ENCODE measurements around the gene PLG. TPM values are rescaled to one million over a fixed set of nuclear protein-coding genes. Genes with fewer than 3 reads are reported as not detected.
"Not testable (repeated sequence)": the region's sequence is repeated elsewhere in the genome, so short reads cannot be mapped to it uniquely, and the experiment has no call there.

PLG gene
- total and polyA plus RNA-seq, 2 of the 4 experiments (the other 2 are of a cell fraction) = not detected

GRCh38 chr6:160801418-160801817 is 99.4 kb downstream of the PLG start:
- Histone ChIP-seq H2AK9ac (replicated peaks; ENCODE audit: low read depth, low read length, poor library complexity) (no peak overlapping the region), H3K27ac (ENCODE audit: insufficient read depth, low read length) (no peak overlapping the region), H2AK5ac (ENCODE audit: low read depth, low read length) (no peak overlapping the region), H3K27me3 (ENCODE audit: control insufficient read depth, insufficient read depth, low read length) (no peaks in the 10 kb centered on the region), H3K4me3 (ENCODE audit: insufficient read depth, low read depth, low read length) (no peak overlapping the region), H2BK20ac (ENCODE audit: low read depth, low read length) (no peak overlapping the region), H3K9ac (ENCODE audit: low read depth, low read length) (no peak overlapping the region), H4K5ac (ENCODE audit: low read depth, low read length) (no peak overlapping the region), H3K4me1 (ENCODE audit: control insufficient read depth, insufficient read depth, low read length) (no peaks in the 10 kb centered on the region), H3K9me1 (ENCODE audit: insufficient read depth, low read length) (no peaks in the 10 kb centered on the region), H2BK15ac (ENCODE audit: low read depth, low read length) (no peak overlapping the region), H3K14ac (replicated peaks; ENCODE audit: low read depth, low read length) (no peak overlapping the region), H3K4me2 (ENCODE audit: low read depth, low read length) (no peak overlapping the region), H4K91ac (ENCODE audit: insufficient read depth, low read depth, low read length) (no peak overlapping the region), H2BK120ac (ENCODE audit: low read depth, low read length) (no peak overlapping the region), H3K79me1 (ENCODE audit: low read depth in 1 of 2, low read length in 2 of 2) (no peaks in the 10 kb centered on the region), H3K36me3 (ENCODE audit: control insufficient read depth, insufficient read depth, low read length) (no peaks in the 10 kb centered on the region), H4K20me1 (ENCODE audit: insufficient read depth, low read length) (no peaks in the 10 kb centered on the region), H3K18ac (ENCODE audit: low read depth, low read length) (no peak overlapping the region), H3K4ac (ENCODE audit: low read depth, low read length) (no peak overlapping the region), H2BK5ac (ENCODE audit: low read depth, low read length, poor library complexity, severe bottlenecking) (no peak overlapping the region), H3K9me3 (ENCODE audit: control insufficient read depth, insufficient read depth, low read length) (peaks cover 4% of the 10 kb centered on the region), H4K8ac (ENCODE audit: low read depth in 2 of 2, low read length in 2 of 2) (no peak overlapping the region), H3K56ac (ENCODE audit: extremely low read depth, insufficient read depth, low read length) (no peak overlapping the region), H2AFZ (replicated peaks; ENCODE audit: low read length, poor library complexity) (no peak overlapping the region), H3K23ac (ENCODE audit: low read depth, low read length) (no peak overlapping the region)
- WGBS, 2 experiments (ENCODE audit: extremely low coverage in 2 of 2, insufficient read length in 1 of 2) = no CpG with 5 or more reads among the region's 1 CpG
- TF ChIP-seq MXI1 (IDR thresholded peaks at IDR 0.05; ENCODE audit: borderline replicate concordance, low read depth, low read length) (no peak), MAFK (IDR thresholded peaks at IDR 0.05; ENCODE audit: low read depth, low read length) (no peak), CEBPB (IDR thresholded peaks at IDR 0.05; ENCODE audit: low read depth, low read length) (no peak), CHD1 (IDR thresholded peaks at IDR 0.05; ENCODE audit: low read depth, low read length) (no peak), BHLHE40 (IDR thresholded peaks at IDR 0.05; ENCODE audit: low read depth, low read length) (no peak), POLR2A (IDR thresholded peaks at IDR 0.05; ENCODE audit: low read depth, low read length) (no peak), RAD21 (IDR thresholded peaks at IDR 0.05; ENCODE audit: low read length) (no peak), RFX5 (IDR thresholded peaks at IDR 0.05; ENCODE audit: low read depth, low read length) (no peak)
- POLR2A ChIA-PET (ENCODE audit: unreplicated experiment) = no interaction called here
- no TSS peak for BruUV-seq (replicated peaks)
- no peak for DNase-seq
- CTCF ChIA-PET = no interaction called here
- no peak for ATAC-seq (ENCODE audit: low read depth)
- dilution Hi-C loops (cut with HindIII; ENCODE audit: low sequenced_read_pairs, unreplicated experiment) = no loop called here
- in situ Hi-C loops (cut with MboI; ENCODE audit: low sequenced_read_pairs) = no loop called here
- intact Hi-C loops (cut with micrococcal nuclease) = no loop called here

GRCh38 chr6:160802049-160802448 is 100.0 kb downstream of the PLG start:
- H3K9me3 ChIP-seq (ENCODE audit: control insufficient read depth, insufficient read depth, low read length); in situ Hi-C loops (cut with MboI; ENCODE audit: low sequenced_read_pairs); H3K79me1 ChIP-seq (ENCODE audit: low read depth in 1 of 2, low read length in 2 of 2); H3K9ac ChIP-seq (ENCODE audit: low read depth, low read length); H3K4me3 ChIP-seq (ENCODE audit: insufficient read depth, low read depth, low read length); BruUV-seq (replicated peaks); H2BK15ac ChIP-seq (ENCODE audit: low read depth, low read length); H3K4me2 ChIP-seq (ENCODE audit: low read depth, low read length); H2BK120ac ChIP-seq (ENCODE audit: low read depth, low read length); H4K5ac ChIP-seq (ENCODE audit: low read depth, low read length); ATAC-seq (ENCODE audit: low read depth); DNase-seq; H2AK5ac ChIP-seq (ENCODE audit: low read depth, low read length); H4K8ac ChIP-seq (ENCODE audit: low read depth in 2 of 2, low read length in 2 of 2); H4K91ac ChIP-seq (ENCODE audit: insufficient read depth, low read depth, low read length); H3K23ac ChIP-seq (ENCODE audit: low read depth, low read length); H2AK9ac ChIP-seq (replicated peaks; ENCODE audit: low read depth, low read length, poor library complexity); H3K56ac ChIP-seq (ENCODE audit: extremely low read depth, insufficient read depth, low read length); dilution Hi-C loops (cut with HindIII; ENCODE audit: low sequenced_read_pairs, unreplicated experiment); H2AFZ ChIP-seq (replicated peaks; ENCODE audit: low read length, poor library complexity); H3K14ac ChIP-seq (replicated peaks; ENCODE audit: low read depth, low read length); H2BK5ac ChIP-seq (ENCODE audit: low read depth, low read length, poor library complexity, severe bottlenecking); POLR2A ChIA-PET (ENCODE audit: unreplicated experiment); H3K27me3 ChIP-seq (ENCODE audit: control insufficient read depth, insufficient read depth, low read length); H3K4ac ChIP-seq (ENCODE audit: low read depth, low read length); H3K36me3 ChIP-seq (ENCODE audit: control insufficient read depth, insufficient read depth, low read length); H3K9me1 ChIP-seq (ENCODE audit: insufficient read depth, low read length); CTCF ChIA-PET; H4K20me1 ChIP-seq (ENCODE audit: insufficient read depth, low read length); H3K18ac ChIP-seq (ENCODE audit: low read depth, low read length); H2BK20ac ChIP-seq (ENCODE audit: low read depth, low read length); intact Hi-C loops (cut with micrococcal nuclease); H3K27ac ChIP-seq (ENCODE audit: insufficient read depth, low read length); H3K4me1 ChIP-seq (ENCODE audit: control insufficient read depth, insufficient read depth, low read length): not testable (repeated sequence)
- no CpG with 5 or more reads among the region's 3 CpGs for WGBS, 2 experiments (ENCODE audit: extremely low coverage in 2 of 2, insufficient read length in 1 of 2)

Data from IMR-90 (cell line).